H1 (cell line): ENCODE measurements around the gene MAGI3. TPM values are rescaled to one million over a fixed set of nuclear protein-coding genes. Genes with fewer than 3 reads are reported as not detected.

Experiments used
- ASH2L ChIP-seq: fragments of 200-600, 300-600 bp; sonication (generic); IDR thresholded peaks from one replicate; pipeline ENCODE4 v1.7.1; 2017; ENCODE audit warnings: low read length
- CBX8 ChIP-seq: fragments of 300-800, 300-1000 bp; sonication (generic); IDR thresholded peaks from 2 replicates; pipeline ENCODE4 v1.7.1; 2016; ENCODE audit warnings: low read depth, low read length, borderline replicate concordance
- CTBP2 ChIP-seq: IDR thresholded peaks from 2 replicates; pipeline ENCODE4 v1.7.0; 2011; ENCODE audit warnings: borderline replicate concordance, mild to moderate bottlenecking, moderate library complexity, mixed read lengths, low read length; ENCODE audit not compliant: insufficient read depth, insufficient read length
- HDAC2 ChIP-seq, 2 experiments: fragments of 300-600 bp in 1 of 2; sonication (generic) in 1 of 2; IDR thresholded peaks; 2 replicates each; pipeline ENCODE4 v1.6.1; 2011 to 2012; ENCODE audit warnings: low read depth in 2 of 2, low read length in 2 of 2, mild to moderate bottlenecking in 2 of 2, moderate library complexity in 2 of 2, borderline replicate concordance in 1 of 2, inconsistent platforms in 1 of 2
- PHF8 ChIP-seq: fragments of 200-600 bp; sonication (generic); conservative IDR thresholded peaks from 2 replicates; pipeline ENCODE4 v1.7.1; 2012; ENCODE audit warnings: low read depth, mild to moderate bottlenecking, inconsistent platforms, low read length, moderate library complexity
- RNF2 ChIP-seq: fragments of 200-900, 300-1000 bp; sonication (generic); IDR thresholded peaks from 2 replicates; pipeline ENCODE4 v1.7.1; 2016; ENCODE audit warnings: borderline replicate concordance, low read depth, mild to moderate bottlenecking, antibody characterized with exemption, low read length; ENCODE audit not compliant: poor library complexity, severe bottlenecking; ENCODE audit errors: missing control alignments
- SP2 ChIP-seq: IDR thresholded peaks from 2 replicates; pipeline ENCODE4 v1.6.1; 2012; ENCODE audit warnings: mild to moderate bottlenecking, low read length, inconsistent platforms
- SRF ChIP-seq: IDR thresholded peaks from 2 replicates; pipeline ENCODE4 v1.6.1; 2011; ENCODE audit warnings: mild to moderate bottlenecking, low read depth, low read length, moderate library complexity
- TBP ChIP-seq: IDR thresholded peaks from 2 replicates; pipeline ENCODE4 v1.6.1; 2011; ENCODE audit warnings: low read depth, low read length, improper control_type of control experiment
- polyA plus RNA-seq, 7 experiments: library from polyadenylated mRNA; depleted of rRNA in 3 of 7; stranded (reverse) in 5 of 7; unstranded in 2 of 7; fragments of >200 nt in 5 of 7; fragments of 200-250 nt in 2 of 7; gene quantifications; 1 replicate in 5 of 7; 2 replicates in 1 of 7; 4 replicates in 1 of 7; pipeline versions ENCODE4 v1.2.1 to v1.2.3, GENCODE V29; 2011 to 2013; ENCODE audit warnings: missing spikeins in 2 of 7, mixed read lengths in 2 of 7
- total RNA-seq: library from RNA; stranded (reverse); fragmentation: NEBNext Ultra II Directional; extraction: Animal tissue kit (Norgen Biotek cat#: 25700); gene quantifications from 2 replicates; pipeline ENCODE4 v1.2.1, GENCODE V29; 2021
- TF ChIP-seq, protein P1 (sequence below): fragments of 300-600 bp; sonication (generic); IDR thresholded peaks from 2 replicates; pipeline ENCODE4 v1.7.1; 2012; ENCODE audit warnings: low read length, moderate library complexity, mild to moderate bottlenecking, inconsistent platforms; ENCODE audit not compliant: insufficient replicate concordance

Gene MAGI3
- total and polyA plus RNA-seq, 2 of the 8 experiments (the other 6 are each of a cell fraction or from before 2014, with no cell fraction given), result 2.3 to 7.8 TPM

DNA sequence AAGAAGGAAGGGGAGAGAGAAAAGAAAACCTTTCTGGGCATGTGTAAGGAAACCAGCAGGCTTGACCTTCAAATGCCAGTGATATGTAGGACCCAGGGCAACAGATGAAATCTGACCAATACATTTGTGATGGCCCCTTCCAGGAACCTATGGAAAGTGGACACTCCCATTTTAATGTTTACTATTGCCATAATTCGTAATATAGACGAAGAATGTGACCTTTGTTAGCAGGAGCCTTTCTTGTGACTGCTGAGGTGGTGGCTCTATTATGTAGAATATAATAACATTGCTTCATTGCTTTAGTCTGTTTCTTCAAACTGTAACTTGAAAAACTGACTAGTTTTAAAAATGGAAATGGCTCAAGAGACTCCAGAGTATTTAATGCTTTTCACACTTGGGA, 150.8 kb downstream of the MAGI3 start (continued):
- TF ChIP-seq, protein P1, sequence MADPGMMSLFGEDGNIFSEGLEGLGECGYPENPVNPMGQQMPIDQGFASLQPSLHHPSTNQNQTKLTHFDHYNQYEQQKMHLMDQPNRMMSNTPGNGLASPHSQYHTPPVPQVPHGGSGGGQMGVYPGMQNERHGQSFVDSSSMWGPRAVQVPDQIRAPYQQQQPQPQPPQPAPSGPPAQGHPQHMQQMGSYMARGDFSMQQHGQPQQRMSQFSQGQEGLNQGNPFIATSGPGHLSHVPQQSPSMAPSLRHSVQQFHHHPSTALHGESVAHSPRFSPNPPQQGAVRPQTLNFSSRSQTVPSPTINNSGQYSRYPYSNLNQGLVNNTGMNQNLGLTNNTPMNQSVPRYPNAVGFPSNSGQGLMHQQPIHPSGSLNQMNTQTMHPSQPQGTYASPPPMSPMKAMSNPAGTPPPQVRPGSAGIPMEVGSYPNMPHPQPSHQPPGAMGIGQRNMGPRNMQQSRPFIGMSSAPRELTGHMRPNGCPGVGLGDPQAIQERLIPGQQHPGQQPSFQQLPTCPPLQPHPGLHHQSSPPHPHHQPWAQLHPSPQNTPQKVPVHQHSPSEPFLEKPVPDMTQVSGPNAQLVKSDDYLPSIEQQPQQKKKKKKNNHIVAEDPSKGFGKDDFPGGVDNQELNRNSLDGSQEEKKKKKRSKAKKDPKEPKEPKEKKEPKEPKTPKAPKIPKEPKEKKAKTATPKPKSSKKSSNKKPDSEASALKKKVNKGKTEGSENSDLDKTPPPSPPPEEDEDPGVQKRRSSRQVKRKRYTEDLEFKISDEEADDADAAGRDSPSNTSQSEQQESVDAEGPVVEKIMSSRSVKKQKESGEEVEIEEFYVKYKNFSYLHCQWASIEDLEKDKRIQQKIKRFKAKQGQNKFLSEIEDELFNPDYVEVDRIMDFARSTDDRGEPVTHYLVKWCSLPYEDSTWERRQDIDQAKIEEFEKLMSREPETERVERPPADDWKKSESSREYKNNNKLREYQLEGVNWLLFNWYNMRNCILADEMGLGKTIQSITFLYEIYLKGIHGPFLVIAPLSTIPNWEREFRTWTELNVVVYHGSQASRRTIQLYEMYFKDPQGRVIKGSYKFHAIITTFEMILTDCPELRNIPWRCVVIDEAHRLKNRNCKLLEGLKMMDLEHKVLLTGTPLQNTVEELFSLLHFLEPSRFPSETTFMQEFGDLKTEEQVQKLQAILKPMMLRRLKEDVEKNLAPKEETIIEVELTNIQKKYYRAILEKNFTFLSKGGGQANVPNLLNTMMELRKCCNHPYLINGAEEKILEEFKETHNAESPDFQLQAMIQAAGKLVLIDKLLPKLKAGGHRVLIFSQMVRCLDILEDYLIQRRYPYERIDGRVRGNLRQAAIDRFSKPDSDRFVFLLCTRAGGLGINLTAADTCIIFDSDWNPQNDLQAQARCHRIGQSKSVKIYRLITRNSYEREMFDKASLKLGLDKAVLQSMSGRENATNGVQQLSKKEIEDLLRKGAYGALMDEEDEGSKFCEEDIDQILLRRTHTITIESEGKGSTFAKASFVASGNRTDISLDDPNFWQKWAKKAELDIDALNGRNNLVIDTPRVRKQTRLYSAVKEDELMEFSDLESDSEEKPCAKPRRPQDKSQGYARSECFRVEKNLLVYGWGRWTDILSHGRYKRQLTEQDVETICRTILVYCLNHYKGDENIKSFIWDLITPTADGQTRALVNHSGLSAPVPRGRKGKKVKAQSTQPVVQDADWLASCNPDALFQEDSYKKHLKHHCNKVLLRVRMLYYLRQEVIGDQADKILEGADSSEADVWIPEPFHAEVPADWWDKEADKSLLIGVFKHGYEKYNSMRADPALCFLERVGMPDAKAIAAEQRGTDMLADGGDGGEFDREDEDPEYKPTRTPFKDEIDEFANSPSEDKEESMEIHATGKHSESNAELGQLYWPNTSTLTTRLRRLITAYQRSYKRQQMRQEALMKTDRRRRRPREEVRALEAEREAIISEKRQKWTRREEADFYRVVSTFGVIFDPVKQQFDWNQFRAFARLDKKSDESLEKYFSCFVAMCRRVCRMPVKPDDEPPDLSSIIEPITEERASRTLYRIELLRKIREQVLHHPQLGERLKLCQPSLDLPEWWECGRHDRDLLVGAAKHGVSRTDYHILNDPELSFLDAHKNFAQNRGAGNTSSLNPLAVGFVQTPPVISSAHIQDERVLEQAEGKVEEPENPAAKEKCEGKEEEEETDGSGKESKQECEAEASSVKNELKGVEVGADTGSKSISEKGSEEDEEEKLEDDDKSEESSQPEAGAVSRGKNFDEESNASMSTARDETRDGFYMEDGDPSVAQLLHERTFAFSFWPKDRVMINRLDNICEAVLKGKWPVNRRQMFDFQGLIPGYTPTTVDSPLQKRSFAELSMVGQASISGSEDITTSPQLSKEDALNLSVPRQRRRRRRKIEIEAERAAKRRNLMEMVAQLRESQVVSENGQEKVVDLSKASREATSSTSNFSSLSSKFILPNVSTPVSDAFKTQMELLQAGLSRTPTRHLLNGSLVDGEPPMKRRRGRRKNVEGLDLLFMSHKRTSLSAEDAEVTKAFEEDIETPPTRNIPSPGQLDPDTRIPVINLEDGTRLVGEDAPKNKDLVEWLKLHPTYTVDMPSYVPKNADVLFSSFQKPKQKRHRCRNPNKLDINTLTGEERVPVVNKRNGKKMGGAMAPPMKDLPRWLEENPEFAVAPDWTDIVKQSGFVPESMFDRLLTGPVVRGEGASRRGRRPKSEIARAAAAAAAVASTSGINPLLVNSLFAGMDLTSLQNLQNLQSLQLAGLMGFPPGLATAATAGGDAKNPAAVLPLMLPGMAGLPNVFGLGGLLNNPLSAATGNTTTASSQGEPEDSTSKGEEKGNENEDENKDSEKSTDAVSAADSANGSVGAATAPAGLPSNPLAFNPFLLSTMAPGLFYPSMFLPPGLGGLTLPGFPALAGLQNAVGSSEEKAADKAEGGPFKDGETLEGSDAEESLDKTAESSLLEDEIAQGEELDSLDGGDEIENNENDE, result no peak
- no peak for TF ChIP-seq CBX8
- TF ChIP-seq ASH2L, result no peak
- TF ChIP-seq SRF, result no peak
- no peak for TF ChIP-seq CTBP2
- TF ChIP-seq PHF8, result no peak
- TF ChIP-seq SP2, result no peak
- no peak for TF ChIP-seq HDAC2 (IDR thresholded peaks at IDR 0.05; ENCODE audit: borderline replicate concordance in 1 of 2, low read depth in 2 of 2, low read length in 2 of 2)
- TF ChIP-seq TBP, result no peak
- TF ChIP-seq RNF2, result no peak
